GM21576 (cell line): ENCODE data around the gene HSPB3.
"Not testable (repeated sequence)": the region's sequence is repeated elsewhere in the genome, so short reads cannot be mapped to it uniquely, and the experiment has no call there.

Source experiments
- ATAC-seq: cut with Tn5 transposase; IDR thresholded peaks from one replicate; pipeline ENCODE4 v1.9.1; 2021; ENCODE audit warnings: mild to moderate bottlenecking, moderate library complexity; ENCODE audit not compliant: unreplicated experiment

HSPB3 gene

DNA sequence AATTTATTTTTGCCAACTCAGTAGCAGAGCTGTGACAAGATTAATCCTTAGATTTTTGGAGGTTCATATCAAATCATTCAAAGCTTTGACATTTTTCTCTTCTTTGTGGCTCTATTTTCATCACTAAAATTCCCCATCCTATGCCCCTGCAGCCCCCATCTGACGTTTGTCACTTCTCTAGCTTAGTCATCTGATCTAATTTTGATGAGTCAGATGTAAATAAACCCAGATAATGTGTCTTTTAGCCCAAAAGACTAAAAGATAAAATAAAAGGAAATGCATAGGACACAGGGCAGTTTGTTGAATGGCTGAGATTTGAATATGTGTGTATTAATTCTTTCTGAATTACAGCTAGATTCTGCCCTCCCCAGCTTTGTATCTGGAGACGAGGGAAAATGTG, 897 bp upstream of the HSPB3 start:
- no peak for ATAC-seq

DNA sequence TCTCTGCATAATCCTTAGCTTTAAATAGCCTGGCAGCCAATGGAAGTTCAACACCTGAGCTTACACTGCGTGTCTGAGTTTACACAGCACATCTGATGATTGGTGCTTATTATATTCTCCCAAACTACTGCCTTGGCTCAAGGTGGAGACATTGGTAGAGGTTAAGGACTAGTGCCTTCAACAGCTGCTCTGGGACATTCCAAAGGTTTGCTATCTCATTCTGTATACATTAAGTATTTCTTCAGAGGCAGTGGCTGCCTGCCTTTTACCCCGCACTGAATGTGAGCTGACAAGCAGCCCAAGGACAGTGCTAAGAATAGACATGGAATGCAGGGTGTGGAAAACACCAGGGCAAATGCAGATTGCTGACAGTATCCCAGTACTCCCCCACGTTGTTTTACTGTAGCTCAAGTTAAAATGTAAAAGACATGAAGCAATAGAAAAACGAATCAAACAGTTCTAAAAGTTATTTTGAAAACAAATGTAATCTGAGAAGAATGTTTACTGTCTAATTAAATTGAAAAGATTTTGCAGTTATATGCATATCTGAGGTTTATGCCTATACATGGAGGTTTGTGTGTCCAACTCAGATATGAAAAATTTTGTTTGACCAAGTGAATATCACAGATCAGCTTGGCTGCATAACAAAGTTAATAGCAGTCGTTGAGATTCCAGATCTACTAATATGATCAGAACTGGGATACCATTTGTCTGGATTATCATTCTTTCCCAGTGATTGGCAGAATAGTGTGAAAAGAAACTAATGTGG, 1.8 kb downstream of the HSPB3 start:
- no peak for ATAC-seq

DNA sequence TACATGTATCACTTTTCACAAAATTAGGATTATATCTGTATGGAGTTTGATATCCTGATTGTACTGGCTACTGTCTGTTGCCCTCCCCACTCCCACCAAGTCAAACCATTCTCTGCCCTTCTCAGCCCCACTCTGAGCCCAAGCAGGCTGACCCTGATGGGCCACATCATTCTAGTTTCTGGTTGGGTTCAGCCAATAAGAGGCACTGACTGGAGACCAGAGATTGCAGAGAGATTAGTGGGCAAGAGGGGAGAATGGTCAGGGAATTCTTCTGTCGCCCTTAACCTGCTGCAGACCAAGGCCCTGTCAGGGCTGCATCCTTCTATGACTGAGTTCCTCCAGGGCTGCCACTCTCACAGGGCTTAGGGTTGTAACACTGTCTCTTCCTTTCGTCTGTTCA, 2.7 kb downstream of the HSPB3 start:
- no peak for ATAC-seq

DNA sequence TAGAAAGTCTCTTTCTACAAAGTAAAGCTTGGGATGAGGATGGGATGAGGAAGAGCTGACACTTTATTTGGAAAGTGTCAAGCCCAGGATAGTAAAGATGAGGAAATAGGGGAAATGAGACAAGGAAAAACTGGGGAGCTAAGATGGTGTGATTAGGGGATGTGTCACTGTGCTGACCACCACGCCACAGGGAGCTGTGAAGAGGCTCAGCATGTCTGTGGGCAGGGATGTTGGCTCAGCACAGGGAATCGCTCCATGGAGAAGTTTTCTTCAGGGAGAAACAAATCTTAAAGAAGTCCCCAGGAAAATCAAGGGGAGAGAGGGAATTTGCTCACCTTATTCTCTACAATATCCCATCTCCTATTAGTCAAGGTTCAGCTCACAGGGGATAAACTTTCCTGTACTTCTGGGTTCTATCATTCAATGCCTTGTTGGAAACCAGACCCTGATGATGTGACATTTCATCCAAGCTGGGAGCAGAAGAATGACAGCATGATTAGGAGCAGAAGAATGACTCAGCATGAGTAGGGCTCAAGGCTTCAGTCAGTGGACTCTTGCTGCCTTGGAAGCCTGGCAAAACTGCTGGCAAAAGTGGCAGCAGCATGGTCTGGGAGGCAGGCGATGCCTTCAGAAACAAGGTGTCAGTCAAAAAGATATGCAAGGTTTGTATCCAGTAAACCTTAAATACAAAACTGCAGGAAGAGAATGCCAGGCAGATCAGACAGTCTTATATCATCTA, 4.9 kb downstream of the HSPB3 start:
- no peak for ATAC-seq

DNA sequence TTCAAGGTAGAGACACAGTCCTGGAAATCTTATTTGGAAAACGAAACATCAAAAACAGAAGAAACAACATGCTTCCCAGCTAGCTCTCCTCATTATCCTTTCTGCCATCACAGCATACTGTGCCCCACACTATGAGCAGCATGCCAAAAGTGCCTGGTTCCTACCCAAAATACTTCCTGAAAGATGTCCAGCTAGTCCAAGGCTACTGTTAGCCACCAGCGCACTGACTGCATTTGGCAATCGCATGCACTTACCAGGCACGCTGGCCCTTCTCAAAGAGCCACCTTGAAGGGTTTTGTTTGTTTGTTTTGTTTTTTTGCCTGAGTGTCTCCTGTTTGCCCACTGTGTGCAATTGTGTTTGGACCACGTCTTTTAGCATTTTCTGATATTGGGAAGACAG, 6.8 kb downstream of the HSPB3 start:
- ATAC-seq: no peak

DNA sequence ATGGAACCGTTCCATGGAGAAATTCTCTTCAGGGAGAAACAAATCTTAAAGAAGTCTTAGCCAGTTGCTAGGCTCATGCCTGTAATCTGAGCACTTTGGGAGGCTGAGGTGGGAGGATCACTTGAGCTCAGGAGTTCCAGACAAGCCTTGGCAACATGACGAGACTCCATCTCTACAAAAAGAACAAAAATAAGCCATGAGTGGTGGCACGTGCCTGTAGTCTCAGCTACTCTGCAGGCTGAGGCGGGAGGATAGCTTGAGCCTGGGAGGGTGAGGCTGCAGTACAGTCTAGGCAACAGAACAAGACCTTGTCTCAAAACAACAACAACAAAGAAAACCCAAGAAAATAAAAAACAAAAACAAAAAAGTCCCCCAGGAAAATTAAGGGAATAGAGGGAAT, 8.2 kb downstream of the HSPB3 start:
- no peak for ATAC-seq

DNA sequence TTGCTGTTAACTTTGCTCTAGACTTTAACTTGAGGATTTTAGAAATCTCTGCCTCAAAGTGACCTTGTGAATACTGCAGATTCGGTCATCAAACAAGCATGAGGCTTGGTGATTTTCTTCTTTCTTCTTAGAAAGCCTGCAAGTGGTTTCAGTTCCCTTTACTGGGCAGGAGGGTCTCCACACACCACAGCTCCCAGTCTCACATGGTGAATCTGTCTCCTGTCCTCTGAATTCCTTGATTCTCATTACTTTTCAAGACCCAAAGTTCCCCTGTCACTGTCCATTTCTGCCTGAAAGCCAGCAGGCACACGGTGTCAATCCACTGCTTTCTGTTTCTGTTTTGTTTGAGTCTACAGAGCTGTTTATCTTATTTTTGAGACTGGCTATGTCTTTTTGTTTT, 14.1 kb downstream of the HSPB3 start:
- ATAC-seq: peak; percentile 87

DNA sequence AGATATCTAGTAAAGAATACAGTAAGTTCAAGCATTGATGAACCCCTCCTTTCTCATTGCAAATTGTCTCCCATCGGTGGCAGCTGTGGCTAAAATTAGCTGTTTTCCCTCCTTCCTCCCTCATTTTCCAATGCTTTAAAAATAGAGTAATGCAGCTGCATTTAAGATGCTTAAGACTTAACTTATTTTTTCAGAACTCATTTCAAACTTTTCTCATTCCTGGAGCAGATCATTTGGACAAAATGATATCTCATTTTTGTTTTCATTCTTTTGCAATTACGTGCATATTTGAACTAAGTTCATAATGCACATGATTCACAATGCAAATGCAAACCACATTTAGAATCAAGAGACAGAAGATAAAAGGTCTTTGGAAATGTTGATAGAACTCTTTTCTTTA, 14.6 kb downstream of the HSPB3 start:
- no peak for ATAC-seq

DNA sequence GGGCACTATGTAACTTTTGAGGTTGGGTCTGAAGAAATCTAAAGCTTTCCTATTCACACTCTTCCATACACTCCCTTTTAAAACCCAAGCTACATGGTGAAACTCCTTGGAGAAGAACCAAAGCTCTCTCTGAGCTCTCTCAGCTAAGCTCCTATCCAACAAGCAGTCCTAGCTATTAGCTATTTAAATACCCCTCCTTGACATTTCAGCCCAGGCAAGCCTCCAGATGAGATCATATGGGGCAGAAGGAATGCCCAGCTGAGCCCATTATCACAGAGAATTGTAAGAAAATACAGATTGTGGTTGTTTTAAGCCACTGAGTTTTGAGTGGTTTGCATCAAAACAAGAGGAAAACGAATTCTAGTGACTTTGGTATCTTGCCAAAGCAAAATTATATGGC, 15.2 kb downstream of the HSPB3 start:
- no peak for ATAC-seq

DNA sequence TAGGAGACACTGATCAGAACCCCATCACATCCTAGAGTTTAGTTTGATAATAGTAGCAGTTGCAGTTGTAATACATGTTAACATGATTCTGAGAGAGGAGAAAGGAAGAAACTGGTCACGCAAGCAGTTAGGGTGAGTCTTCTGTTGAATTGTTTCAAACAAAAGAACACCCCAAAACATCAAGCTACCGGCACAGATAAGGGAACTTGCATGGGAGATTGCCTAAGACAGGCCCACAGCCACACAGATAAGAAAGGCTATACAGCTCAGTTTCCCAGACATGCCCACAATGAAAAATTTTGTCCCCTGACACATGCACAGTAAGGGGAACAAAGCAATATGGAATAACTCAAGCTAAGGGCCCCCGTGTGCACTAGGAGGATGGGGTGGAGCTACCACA, 15.9 kb downstream of the HSPB3 start:
- no peak for ATAC-seq

DNA sequence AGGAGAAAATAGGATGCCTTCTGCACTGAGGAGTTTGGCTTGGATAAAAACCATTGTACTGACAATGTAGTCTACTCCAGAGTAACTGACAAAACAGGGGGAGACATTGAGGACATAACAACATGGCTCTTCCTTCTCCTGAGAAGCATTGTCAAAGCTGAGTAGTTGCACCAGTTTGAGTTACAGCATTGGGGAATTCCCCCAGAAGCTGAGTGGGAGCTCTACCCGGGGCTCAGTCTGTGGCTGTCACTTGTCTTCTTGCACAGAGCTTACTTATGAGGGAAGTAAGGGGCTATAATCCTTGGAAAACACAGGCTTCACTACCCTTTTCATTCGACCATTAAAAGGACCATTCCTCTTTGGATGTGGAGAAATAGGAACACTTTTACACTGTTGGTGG, 21.2 kb downstream of the HSPB3 start:
- ATAC-seq: no peak

DNA sequence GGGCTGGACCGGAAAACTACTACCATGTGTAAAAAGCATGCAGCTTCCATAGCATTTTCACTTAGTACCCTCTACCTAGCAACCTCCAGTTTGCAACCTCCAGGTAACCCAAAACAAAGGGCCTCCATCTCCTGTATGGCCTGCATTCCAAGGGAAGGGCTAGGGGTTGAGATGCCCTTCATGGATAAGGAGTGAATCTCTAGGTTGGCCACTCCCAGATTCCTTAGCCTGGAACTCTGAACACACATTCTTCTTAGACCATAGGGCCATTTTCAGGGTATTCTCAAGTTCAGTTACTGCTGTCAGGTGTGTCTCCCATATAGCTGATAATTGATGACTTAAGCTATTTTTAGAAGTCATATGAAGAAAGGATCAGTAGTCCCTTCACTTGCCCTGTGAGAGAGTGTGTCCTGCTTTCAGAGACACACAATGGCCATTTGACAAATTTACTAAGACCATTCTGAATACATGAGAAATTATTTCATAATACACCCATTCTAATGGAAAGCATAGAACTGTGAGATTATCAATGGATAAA, 22.5 kb downstream of the HSPB3 start:
- no peak for ATAC-seq

DNA sequence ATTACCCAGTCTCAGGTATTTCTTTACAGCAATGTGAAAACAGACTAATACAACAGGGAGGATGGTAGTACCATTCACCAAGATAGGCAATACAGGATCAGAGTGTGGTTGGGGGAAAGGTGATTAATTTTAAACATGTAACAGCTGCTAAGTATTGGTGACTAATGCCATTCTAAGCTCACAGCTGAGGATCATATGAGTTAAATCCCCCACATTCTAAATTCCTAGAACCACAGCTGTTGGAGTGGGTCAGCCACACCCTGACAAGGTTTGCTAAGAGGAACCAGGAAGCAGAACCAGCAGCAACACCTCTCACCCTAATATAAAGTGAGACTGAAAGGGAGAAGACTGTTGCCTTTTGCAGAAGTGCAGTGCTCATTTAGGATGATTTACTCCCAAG, 24.8 kb downstream of the HSPB3 start:
- no peak for ATAC-seq

DNA sequence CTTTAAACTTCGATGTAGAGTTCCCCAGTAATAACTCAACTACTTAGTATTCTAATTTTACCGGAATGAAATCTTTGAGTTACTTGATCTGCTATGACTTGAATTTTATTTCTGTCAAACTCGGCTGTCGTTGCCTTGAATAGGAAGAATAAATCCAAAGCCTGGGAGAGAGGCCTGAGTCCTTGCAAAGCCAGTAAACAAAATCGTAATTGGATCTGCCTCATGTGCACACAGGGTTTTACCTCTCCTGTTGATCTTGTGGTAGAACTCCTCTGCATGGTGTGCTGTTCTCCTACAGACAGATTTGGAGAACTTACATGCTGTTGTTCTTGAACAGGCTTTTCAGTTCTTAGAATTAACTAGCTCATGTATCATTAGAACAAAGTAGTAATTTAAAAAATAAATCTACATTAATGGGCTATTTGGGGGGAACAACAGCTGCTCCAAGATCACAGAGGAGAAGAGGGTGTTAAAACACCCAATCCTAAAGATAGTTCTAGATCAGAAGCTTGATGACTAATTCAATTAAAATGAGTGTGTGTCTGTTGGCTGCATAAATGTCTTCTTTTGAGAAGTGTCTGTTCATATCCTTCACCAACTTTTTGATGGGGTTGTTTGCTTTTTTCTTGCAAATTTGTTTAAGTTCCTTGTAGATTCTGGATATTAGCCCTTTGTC, 28.9 kb downstream of the HSPB3 start:
- no peak for ATAC-seq

DNA sequence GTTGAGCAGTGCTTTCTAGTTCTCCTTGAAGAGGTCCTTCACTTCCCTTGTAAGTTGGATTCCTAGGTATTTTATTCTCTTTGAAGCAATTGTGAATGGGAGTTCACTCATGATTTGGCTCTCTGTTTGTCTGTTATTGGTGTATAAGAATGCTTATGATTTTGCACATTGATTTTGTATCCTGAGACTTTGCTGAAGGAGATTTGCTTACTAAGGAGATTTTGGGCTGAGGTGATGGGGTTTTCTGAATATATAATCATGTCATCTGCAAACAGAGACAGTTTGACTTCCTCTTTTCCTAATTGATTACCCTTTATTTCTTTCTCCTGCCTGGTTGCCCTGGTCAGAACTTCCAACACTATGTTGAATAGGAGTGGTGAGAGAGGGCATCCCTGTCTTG, 30.2 kb downstream of the HSPB3 start:
- not testable (repeated sequence) for ATAC-seq

DNA sequence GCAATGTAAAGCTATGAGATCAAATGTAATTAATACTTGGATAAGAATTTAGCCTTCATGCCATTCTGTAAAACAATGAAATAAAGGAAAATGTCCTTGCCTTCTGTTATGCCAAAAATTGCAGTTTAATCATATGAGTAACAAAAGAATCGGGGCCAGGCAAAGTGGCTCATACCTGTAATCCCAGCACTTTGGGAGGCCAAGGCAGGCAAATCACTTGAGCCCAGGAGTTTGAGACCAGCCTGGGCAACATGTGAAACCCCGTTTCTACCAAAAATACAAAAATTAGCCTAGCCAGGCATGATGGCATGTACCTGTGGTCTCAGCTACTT, 34.1 kb downstream of the HSPB3 start:
- not testable (repeated sequence) for ATAC-seq

DNA sequence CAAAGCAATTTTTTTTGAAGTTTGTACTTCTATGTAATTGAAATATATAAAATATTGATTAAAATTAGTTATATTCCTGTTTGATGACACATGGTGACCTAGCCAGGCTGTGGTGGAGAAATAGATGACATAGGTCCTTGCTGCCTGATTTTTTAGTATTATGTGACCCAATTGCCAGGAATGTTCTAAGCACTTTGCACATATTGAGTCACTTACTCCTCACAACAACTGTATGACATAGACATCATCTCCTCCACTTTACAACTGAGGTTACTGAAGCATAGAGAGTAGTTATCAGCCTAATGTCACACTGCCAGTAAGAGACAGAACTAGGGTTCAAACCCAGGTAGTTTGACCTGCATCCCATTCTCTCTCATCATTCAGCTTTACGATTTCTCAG, 35.8 kb downstream of the HSPB3 start:
- ATAC-seq: no peak

DNA sequence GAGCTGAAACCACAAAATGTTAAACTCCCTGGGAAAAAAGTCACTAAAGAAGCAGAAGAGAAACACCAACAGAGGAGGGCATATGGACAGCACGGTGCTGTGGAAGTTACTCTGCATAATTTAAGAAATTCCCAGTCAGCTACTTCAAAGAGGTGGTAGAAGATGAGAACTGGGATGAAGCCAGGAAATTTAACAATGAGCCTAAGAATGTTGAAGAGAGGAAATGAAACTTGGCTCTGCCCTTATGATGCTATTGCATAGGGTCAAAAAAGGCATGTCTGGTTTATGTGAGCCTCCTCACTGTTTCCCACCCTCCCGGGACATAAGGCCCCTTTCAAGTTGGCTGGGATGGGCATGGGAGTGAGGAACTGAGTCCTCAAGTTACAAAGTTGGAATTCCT, 36.7 kb downstream of the HSPB3 start:
- no peak for ATAC-seq

DNA sequence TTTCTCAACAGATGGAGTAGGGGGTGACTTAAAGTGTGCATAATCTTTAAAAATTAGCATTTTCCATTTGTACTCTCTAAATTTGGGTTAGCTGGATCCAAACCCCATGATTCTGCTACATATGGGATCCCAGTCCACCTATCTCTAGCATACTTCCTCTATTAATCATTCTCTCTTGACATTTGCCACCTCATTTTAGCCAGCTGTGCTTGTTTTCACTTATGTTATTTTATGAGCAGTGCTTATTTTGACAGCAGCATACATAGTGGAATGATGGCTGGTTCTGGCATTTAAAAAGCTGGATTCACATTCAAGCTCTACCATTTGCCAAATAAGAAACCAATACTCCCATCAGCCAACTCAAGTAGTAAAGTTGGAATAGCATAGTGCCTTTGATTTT, 39.5 kb downstream of the HSPB3 start:
- no peak for ATAC-seq
